OCI-LY1 (cell line): ENCODE results near the gene CPSF4L.
A peak's percentile ranks its signal among the peaks of the same experiment; 100 is the strongest.

ENCODE experiments used
- H2AFZ ChIP-seq: fragments of 200-600 bp; sonication (generic), shearing (Covaris generic); 2 replicates; pipeline ENCODE4 v1.6.0; 2014; ENCODE audit warnings: antibody characterized with exemption, mild to moderate bottlenecking, low read length
- H3F3A ChIP-seq: fragments of 200-600 bp; sonication (generic), shearing (Covaris generic); 2 replicates; pipeline ENCODE4 v1.6.0; 2014; ENCODE audit warnings: mild to moderate bottlenecking, antibody characterized with exemption, low read length, moderate library complexity; ENCODE audit not compliant: insufficient read depth
- H3K27ac ChIP-seq: fragments of 200-600 bp; sonication (generic); 2 replicates; pipeline ENCODE4 v1.5.1; 2014; ENCODE audit warnings: low read length, mixed run types, mild to moderate bottlenecking, low read depth; ENCODE audit not compliant: poor library complexity, severe bottlenecking
- H3K27me3 ChIP-seq: fragments of 200-600 bp; sonication (generic); 2 replicates; pipeline ENCODE4 v1.6.0; 2014; ENCODE audit warnings: antibody characterized with exemption, mild to moderate bottlenecking, low read length, moderate library complexity; ENCODE audit not compliant: insufficient read depth
- H3K36me3 ChIP-seq: fragments of 200-600 bp; sonication (generic); 2 replicates; pipeline ENCODE4 v1.6.1; 2014; ENCODE audit warnings: mild to moderate bottlenecking, antibody characterized with exemption, low read length, moderate library complexity, mixed read lengths; ENCODE audit not compliant: insufficient read depth
- H3K4me1 ChIP-seq: fragments of 200-600 bp; sonication (generic); 2 replicates; pipeline ENCODE4 v1.5.1; 2014; ENCODE audit warnings: mild to moderate bottlenecking, low read length, moderate library complexity; ENCODE audit not compliant: insufficient read depth, severe bottlenecking
- H3K4me2 ChIP-seq: fragments of 200-600 bp; sonication (generic), shearing (Covaris generic); 2 replicates; pipeline ENCODE4 v1.6.1; 2014; ENCODE audit warnings: low read length
- H3K4me3 ChIP-seq: fragments of 200-600 bp; sonication (generic); 2 replicates; pipeline ENCODE4 v1.5.1; 2014; ENCODE audit warnings: low read length, low read depth, mild to moderate bottlenecking, mixed read lengths; ENCODE audit not compliant: poor library complexity, severe bottlenecking
- H3K79me2 ChIP-seq: fragments of 200-600 bp; shearing (Covaris generic); 2 replicates; pipeline ENCODE4 v1.6.1; 2016; ENCODE audit warnings: mixed run types, low read length, mixed read lengths; ENCODE audit not compliant: insufficient read depth
- H3K9ac ChIP-seq: fragments of 200-600 bp; sonication (generic), shearing (Covaris generic); 2 replicates; pipeline ENCODE4 v1.6.1; 2014; ENCODE audit warnings: mild to moderate bottlenecking, low read length, mixed read lengths
- H3K9me2 ChIP-seq: fragments of 200-600 bp; sonication (generic), shearing (Covaris generic); 2 replicates; pipeline ENCODE4 v1.6.1; 2014; ENCODE audit warnings: low read depth, mild to moderate bottlenecking, low read length, mixed read lengths
- H3K9me3 ChIP-seq: fragments of 200-600 bp; shearing (Covaris generic); 2 replicates; pipeline ENCODE4 v1.6.1; 2014; ENCODE audit warnings: low read length, mixed read lengths
- H4K20me1 ChIP-seq: fragments of 200-600 bp; sonication (generic), shearing (Covaris generic); 2 replicates; pipeline ENCODE4 v1.6.0; 2016; ENCODE audit warnings: mild to moderate bottlenecking, low read length; ENCODE audit not compliant: insufficient read depth
- CTCF ChIP-seq: fragments of 200-600 bp; sonication (generic), shearing (Covaris generic); IDR thresholded peaks from 2 replicates; pipeline ENCODE4 v1.5.1; 2017; ENCODE audit warnings: mild to moderate bottlenecking, antibody characterized with exemption, low read length, moderate library complexity, mixed read lengths
- EZH2 ChIP-seq: fragments of 200-600 bp; sonication (generic), shearing (Covaris generic); IDR thresholded peaks from 2 replicates; pipeline ENCODE4 v1.8.0; 2017; ENCODE audit warnings: borderline replicate concordance, mixed run types, mild to moderate bottlenecking, antibody characterized with exemption, low read length, moderate library complexity, mixed read lengths

CPSF4L gene

GRCh38 chr17:73247726-73248125 lies 14.0 kb downstream of the CPSF4L start:
- no peaks in the 10 kb centered on the region for H4K20me1 ChIP-seq
- H3K9me3 ChIP-seq: no peaks in the 10 kb centered on the region
- no peak overlapping the region for H3K27ac ChIP-seq
- H2AFZ ChIP-seq: no peak overlapping the region
- no peaks in the 10 kb centered on the region for H3K4me1 ChIP-seq
- H3K27me3 ChIP-seq: no peaks in the 10 kb centered on the region
- 0 out of 2 replicates have a peak, but pooled peaks cover 3% of the 10 kb centered on the region for H3F3A ChIP-seq
- no peaks in the 10 kb centered on the region for H3K9me2 ChIP-seq
- H3K9ac ChIP-seq: no peak overlapping the region
- H3K4me2 ChIP-seq: no peak overlapping the region
- TF ChIP-seq CTCF: no peak; the same call in 1 of the 2 replicates
- no peak for TF ChIP-seq EZH2
- no peak overlapping the region for H3K4me3 ChIP-seq
- no peaks in the 10 kb centered on the region for H3K79me2 ChIP-seq
- H3K36me3 ChIP-seq: peaks cover 50% of the 10 kb centered on the region

- no peak overlapping the region for H3K9ac ChIP-seq
- no peak overlapping the region for H3K27ac ChIP-seq
- H3K4me2 ChIP-seq: no peak overlapping the region
- TF ChIP-seq CTCF: no peak
- TF ChIP-seq EZH2: no peak
- no peaks in the 10 kb centered on the region for H3K27me3 ChIP-seq
- no peak overlapping the region for H2AFZ ChIP-seq
- no peaks in the 10 kb centered on the region for H3K9me3 ChIP-seq
- H3F3A ChIP-seq: 0 out of 2 replicates have a peak, but pooled peaks cover 3% of the 10 kb centered on the region
- H3K9me2 ChIP-seq: no peaks in the 10 kb centered on the region
- H3K4me1 ChIP-seq: peaks cover 23% of the 10 kb centered on the region
- peaks cover 6% of the 10 kb centered on the region; the same call in 1 of the 2 replicates for H3K79me2 ChIP-seq
- H4K20me1 ChIP-seq: no peaks in the 10 kb centered on the region
- no peak overlapping the region for H3K4me3 ChIP-seq
- peaks cover 85% of the 10 kb centered on the region for H3K36me3 ChIP-seq
These were observed 21.1 kb downstream of the CPSF4L start for GRCh38 chr17:73240561-73240960.

- no peaks in the 10 kb centered on the region for H4K20me1 ChIP-seq
- TF ChIP-seq CTCF (no peak), EZH2 (no peak)
- no peak overlapping the region for H3K9ac ChIP-seq
- no peaks in the 10 kb centered on the region for H3K27me3 ChIP-seq
- peaks cover 33% of the 10 kb centered on the region for H3K4me1 ChIP-seq
- H3K4me3 ChIP-seq: no peak overlapping the region
- peaks cover 6% of the 10 kb centered on the region; the same call in 1 of the 2 replicates for H3K79me2 ChIP-seq
- peaks cover 74% of the 10 kb centered on the region for H3K36me3 ChIP-seq
- no peaks in the 10 kb centered on the region for H3F3A ChIP-seq
- H3K9me3 ChIP-seq: no peaks in the 10 kb centered on the region
- peak overlapping the region; percentile 28; the same call in 1 of the 2 replicates for H3K4me2 ChIP-seq
- H3K9me2 ChIP-seq: no peaks in the 10 kb centered on the region
- H2AFZ ChIP-seq: no peak overlapping the region
- H3K27ac ChIP-seq: no peak overlapping the region
These were observed 24.0 kb downstream of the CPSF4L start for GRCh38 chr17:73237714-73238113.
